Ovary (tissue), 9 donors: ENCODE results near the gene GIMAP8. TPM values are rescaled to one million over a fixed set of nuclear protein-coding genes. Genes with fewer than 3 reads are reported as not detected.

ENCODE experiments used
- DNase-seq, 5 donors: peaks; one replicate each; pipeline ENCODE4 v3.0.0-alpha.2; 2019 to 2020
- H3K27ac ChIP-seq, 2 donors: fragments of 200-600 bp; one replicate each; pipeline versions ENCODE4 v1.5.1 to v1.8.0; 2019 to 2022
- H3K27me3 ChIP-seq: fragments of 200-600 bp; one replicate; pipeline ENCODE4 v1.8.0; 2022
- H3K36me3 ChIP-seq: fragments of 200-600 bp; sonication (generic); one replicate; pipeline ENCODE4 v1.5.1; 2019
- H3K4me1 ChIP-seq: one replicate; pipeline ENCODE4 v1.8.1; 2013; ENCODE audit warnings: mild to moderate bottlenecking, moderate library complexity; ENCODE audit not compliant: insufficient read depth
- H3K4me3 ChIP-seq: fragments of 200-600 bp; sonication (generic); one replicate; pipeline ENCODE4 v1.5.1; 2017
- H3K9me3 ChIP-seq, 2 donors: fragments of 200-600 bp in 1 of 2; sonication (generic) in 1 of 2; one replicate each; pipeline versions ENCODE4 v1.5.1 to v1.8.1; 2013 to 2019; ENCODE audit warnings: mild to moderate bottlenecking in 1 of 2, moderate library complexity in 1 of 2
- EP300 ChIP-seq: sonication (generic); formaldehyde crosslinking; IDR thresholded peaks from one replicate; pipeline ENCODE4 v1.6.1; 2017; ENCODE audit warnings: antibody characterized with exemption
- POLR2A ChIP-seq: fragments of 450-650 bp; IDR thresholded peaks from one replicate; pipeline ENCODE4 v1.6.1; 2017; ENCODE audit warnings: antibody characterized with exemption, mild to moderate bottlenecking, moderate library complexity
- WGBS, 3 donors: extraction: QIAGEN DNeasy Blood & Tissue Kit in 1 of 3; methylation state at CpG; one replicate each; pipeline versions ENCODE4 v1.1.5 to v1.1.7; 2013 to 2017; 5-methylcytosine and 5-hydroxymethylcytosine counted together
- intact Hi-C, 4 donors: fragments of 100-400 bp; cut with DNase I; formaldehyde crosslinking; loops; one replicate each; pipeline versions ENCODE4 v1.11.0 to v1.15.1; 2022 to 2023
- polyA plus RNA-seq, 2 donors: library from polyadenylated mRNA; stranded (reverse); fragments of 200-250 nt in 1 of 2; fragments of 350-450 nt in 1 of 2; fragmentation: Illumina TruSeq in 1 of 2; extraction: RNeasy Lipid Tissue Mini Kit (QIAGEN cat#74804) in 1 of 2; gene quantifications; one replicate each; pipeline ENCODE4 v1.2.3, GENCODE V29; 2013 to 2014
- total RNA-seq, 7 donors: library from RNA; depleted of rRNA in 2 of 7; stranded (reverse); fragments of >200 nt in 2 of 7; fragmentation: NEBNext Ultra II Directional in 3 of 7; extraction: Animal tissue kit (Norgen Biotek cat#: 25700) in 3 of 7; gene quantifications; one replicate each; pipeline versions ENCODE4 v1.1.0 to v1.2.4, GENCODE V29; 2016 to 2023
- TF ChIP-seq, protein P1 (sequence below), 3 donors: fragments of 450-650 bp in 2 of 3; fragments of 200-600 bp in 1 of 3; IDR thresholded peaks; one replicate each; pipeline versions ENCODE4 v1.5.1 to v1.8.0; 2016 to 2022; ENCODE audit warnings: antibody characterized with exemption in 3 of 3, mild to moderate bottlenecking in 1 of 3
- donor health status: DM: no; HTN: no; CAD: no; lungs with moderate emphysema.
- donor health status: DM: no; HTN: no; CAD: no.
- donor health status: Bipolar disorder and iron deficiency.
- donor health status: DM: yes; HTN: yes; CAD: no.
- donor health status: DM: no; HTN: no; CAD: no.
- donor health status: DM: yes; HTN: yes; CAD: no.

The GIMAP8 gene
- total and polyA plus RNA-seq, 9 donors: 2.1 to 22.8 (median 6.9) TPM

GRCh38 chr7:150441524-150441923 lies 8.9 kb upstream of the GIMAP8 start:
- intact Hi-C loops: no loop called here
- Histone ChIP-seq H3K27ac (no peak overlapping the region), H3K36me3 (no peaks in the 10 kb centered on the region), H3K9me3 (no peaks in the 10 kb centered on the region), H3K27me3 (no peaks in the 10 kb centered on the region), H3K4me1 (no peaks in the 10 kb centered on the region), H3K4me3 (no peak overlapping the region)
- no peak for DNase-seq
- TF ChIP-seq EP300 (no peak), POLR2A (no peak)
- TF ChIP-seq, protein P1, sequence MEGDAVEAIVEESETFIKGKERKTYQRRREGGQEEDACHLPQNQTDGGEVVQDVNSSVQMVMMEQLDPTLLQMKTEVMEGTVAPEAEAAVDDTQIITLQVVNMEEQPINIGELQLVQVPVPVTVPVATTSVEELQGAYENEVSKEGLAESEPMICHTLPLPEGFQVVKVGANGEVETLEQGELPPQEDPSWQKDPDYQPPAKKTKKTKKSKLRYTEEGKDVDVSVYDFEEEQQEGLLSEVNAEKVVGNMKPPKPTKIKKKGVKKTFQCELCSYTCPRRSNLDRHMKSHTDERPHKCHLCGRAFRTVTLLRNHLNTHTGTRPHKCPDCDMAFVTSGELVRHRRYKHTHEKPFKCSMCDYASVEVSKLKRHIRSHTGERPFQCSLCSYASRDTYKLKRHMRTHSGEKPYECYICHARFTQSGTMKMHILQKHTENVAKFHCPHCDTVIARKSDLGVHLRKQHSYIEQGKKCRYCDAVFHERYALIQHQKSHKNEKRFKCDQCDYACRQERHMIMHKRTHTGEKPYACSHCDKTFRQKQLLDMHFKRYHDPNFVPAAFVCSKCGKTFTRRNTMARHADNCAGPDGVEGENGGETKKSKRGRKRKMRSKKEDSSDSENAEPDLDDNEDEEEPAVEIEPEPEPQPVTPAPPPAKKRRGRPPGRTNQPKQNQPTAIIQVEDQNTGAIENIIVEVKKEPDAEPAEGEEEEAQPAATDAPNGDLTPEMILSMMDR (IDR thresholded peaks at IDR 0.05): no peak

GRCh38 chr7:150442811-150443210 lies 7.6 kb upstream of the GIMAP8 start:
- Histone ChIP-seq H3K4me1 (no peaks in the 10 kb centered on the region), H3K9me3 (no peaks in the 10 kb centered on the region), H3K36me3 (no peaks in the 10 kb centered on the region), H3K27me3 (no peaks in the 10 kb centered on the region), H3K4me3 (no peak overlapping the region), H3K27ac (no peak overlapping the region)
- TF ChIP-seq POLR2A (no peak), EP300 (no peak)
- TF ChIP-seq, protein P1 (IDR thresholded peaks at IDR 0.05): no peak
- no peak for DNase-seq
- intact Hi-C loops: no loop called here
- 94 to 95% (median 95%) methylated on average over 20 of the region's 20 CpGs for WGBS, 3 donors

- TF ChIP-seq, protein P1 (IDR thresholded peaks at IDR 0.05): no peak
- TF ChIP-seq POLR2A (no peak), EP300 (no peak)
- 69 to 75% (median 71%) methylated on average over 18 of the region's 18 CpGs for WGBS, 3 donors
- no peak for DNase-seq
- Histone ChIP-seq H3K27me3 (no peaks in the 10 kb centered on the region), H3K9me3 (no peaks in the 10 kb centered on the region), H3K4me3 (no peak overlapping the region), H3K27ac (no peak overlapping the region), H3K36me3 (no peaks in the 10 kb centered on the region), H3K4me1 (no peaks in the 10 kb centered on the region)
- intact Hi-C loops: no loop called here
Observed at GRCh38 chr7:150443793-150444540, 6.5 kb upstream of the GIMAP8 start.

GRCh38 chr7:150444674-150445365 lies 5.6 kb upstream of the GIMAP8 start:
- Histone ChIP-seq H3K4me1 (no peaks in the 10 kb centered on the region), H3K27ac (no peak overlapping the region), H3K36me3 (no peaks in the 10 kb centered on the region), H3K27me3 (no peaks in the 10 kb centered on the region), H3K4me3 (no peak overlapping the region), H3K9me3 (no peaks in the 10 kb centered on the region)
- 76 to 86% (median 86%) methylated on average over 7 of the region's 7 CpGs for WGBS, 3 donors
- TF ChIP-seq, protein P1 (IDR thresholded peaks at IDR 0.05): no peak
- TF ChIP-seq POLR2A: no peak
- TF ChIP-seq EP300: no peak
- DNase-seq: no peak
- intact Hi-C loops: no loop called here
